NCI-H69 (cell line): Measurements from ENCODE around the gene GGN.
"Not testable (repeated sequence)": the region's sequence is repeated elsewhere in the genome, so short reads cannot be mapped to it uniquely, and the experiment has no call there.

Experiments
- DNase-seq: peaks from one replicate; lab custom pipeline; 2025; lab: John Stamatoyannopoulos, UW

GGN gene

GRCh38 chr19:38386971-38387549 is 774 bp downstream of the GGN start:
- no peak for DNase-seq

DNA sequence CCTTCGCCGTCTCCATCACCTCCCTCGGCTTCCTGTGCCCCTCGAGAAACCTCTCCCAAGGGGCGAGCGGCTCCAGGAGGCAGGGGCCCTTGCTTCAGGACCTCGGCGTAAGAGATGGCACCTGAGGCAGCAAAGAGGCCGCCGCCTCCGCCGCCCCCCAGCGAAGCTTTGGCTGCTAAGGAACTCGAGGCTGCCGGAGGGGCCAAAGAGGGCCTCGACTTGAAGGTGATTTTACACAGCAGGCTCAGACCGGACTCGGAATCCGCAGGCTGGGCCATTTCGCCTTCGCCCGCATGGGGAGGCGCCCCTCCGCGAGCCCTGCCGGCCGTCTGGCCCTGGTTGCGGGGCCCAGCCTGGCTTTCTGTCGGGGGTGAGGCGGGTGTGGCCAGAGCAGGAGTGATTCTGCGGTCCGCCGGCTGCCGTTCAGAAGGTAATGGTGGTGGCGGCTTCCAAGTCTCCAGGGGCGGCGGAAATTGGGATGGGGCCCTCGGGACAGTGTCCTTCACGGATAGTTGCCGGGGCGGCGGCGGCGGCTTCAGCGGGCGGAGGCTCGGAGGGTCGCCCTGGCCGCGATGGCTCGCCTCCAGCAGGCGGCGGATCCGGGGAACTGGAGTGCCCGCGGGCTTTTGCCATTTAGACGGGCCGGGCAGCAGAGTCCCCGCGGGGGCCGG is 1.4 kb downstream of the GGN start:
- DNase-seq, result peak; percentile 25

GRCh38 chr19:38385804-38386257 is 2.0 kb downstream of the GGN start:
- no peak for DNase-seq

GRCh38 chr19:38385057-38385803 is 2.6 kb downstream of the GGN start:
- DNase-seq, result no peak

DNA sequence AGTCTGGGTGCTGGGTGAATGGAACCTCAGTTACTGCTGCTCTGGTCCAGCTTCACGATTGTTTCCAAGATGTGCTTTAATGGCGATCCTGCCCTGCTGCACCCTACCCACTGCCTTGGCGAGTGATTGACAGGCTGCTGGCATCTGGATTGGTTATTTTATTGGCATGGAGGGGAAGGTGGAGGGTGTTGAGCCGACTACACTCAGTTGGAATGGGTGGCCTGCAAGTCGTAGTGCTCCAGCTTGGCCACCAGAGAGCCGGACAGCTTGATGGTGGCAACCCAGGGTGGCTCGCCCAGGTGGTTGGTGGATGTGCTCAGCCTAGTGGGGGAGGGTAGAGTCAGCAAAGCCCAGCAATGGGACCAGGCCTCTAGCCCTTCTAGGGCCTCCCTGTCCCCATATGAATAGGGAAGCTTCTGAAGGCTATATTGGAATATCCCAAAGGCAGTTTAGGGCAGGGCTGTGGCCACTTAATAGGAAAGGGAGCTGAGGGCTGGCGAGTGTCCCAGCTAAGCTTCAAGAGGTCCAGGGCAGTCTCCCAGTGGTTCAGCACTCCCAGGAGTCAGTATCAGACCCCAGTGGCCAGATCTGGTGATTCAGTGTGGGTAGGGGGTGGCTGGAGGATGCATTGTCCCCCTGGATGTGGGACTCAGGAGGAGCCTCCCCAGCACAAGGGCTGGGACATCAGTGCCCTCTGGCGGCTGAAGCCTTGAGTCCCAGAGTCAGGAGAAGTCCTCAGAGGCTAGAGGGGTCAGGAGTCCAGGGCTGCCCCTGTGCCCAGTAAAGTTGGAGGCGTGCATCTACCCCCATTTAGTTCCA is 3.4 kb downstream of the GGN start:
- no peak for DNase-seq

- DNase-seq, result no peak
Measured at GRCh38 chr19:38383743-38384142, 4.1 kb downstream of the GGN start.

GRCh38 chr19:38383184-38383583 is 4.7 kb downstream of the GGN start:
- DNase-seq, result no peak

GRCh38 chr19:38381138-38381537 is 6.7 kb downstream of the GGN start:
- no peak for DNase-seq

GRCh38 chr19:38378866-38379265 is 9.0 kb downstream of the GGN start:
- no peak for DNase-seq

GRCh38 chr19:38377052-38377451 is 10.8 kb downstream of the GGN start:
- DNase-seq, result no peak

DNA sequence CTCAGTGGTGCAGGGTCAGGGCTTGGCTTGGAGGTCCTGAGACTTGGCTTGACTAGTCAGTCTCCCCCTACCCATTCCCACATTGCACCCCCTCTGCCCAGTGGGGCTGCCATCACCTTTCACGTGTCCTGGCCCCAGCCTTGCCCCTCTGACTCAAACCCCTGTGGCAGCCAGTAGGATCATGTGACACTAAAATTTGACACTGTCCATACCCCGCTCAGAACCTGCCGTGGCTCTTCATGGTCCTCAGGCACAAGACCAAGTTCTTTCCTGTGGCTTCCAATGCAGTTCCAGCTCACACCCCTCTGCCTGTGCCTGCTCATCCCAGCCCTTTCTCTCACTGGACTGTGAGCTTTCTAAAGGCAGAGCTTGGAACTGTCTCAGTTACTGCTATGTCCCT is 11.3 kb downstream of the GGN start:
- no peak for DNase-seq

DNA sequence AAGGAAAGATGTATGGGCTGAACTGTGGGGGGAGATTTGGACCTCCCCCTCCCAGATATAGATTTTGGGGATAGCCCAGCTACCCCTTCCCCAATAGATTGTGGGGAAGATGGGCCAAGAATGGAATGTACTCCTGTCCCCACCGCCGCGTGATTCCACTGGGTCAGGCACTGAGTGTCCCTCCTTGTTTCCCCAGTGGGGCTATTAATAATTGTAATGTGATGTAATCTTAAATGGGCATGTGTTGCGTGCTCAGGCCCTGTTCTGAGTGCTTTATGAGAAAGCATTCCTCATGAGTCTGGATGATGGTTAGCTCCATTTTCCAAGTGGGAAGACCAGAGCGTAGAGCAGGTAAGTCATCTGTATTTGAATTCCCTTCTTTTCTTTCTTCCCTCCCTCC is 12.1 kb downstream of the GGN start:
- DNase-seq, result no peak

GRCh38 chr19:38375098-38375493 is 12.7 kb downstream of the GGN start:
- peak; percentile 60 for DNase-seq

GRCh38 chr19:38374332-38375097 is 13.3 kb downstream of the GGN start, which contains the start of gene PSMD8:
PSMD8 (plus strand) TSS chr19:38374571; CDS start chr19:38374602, 31 bp downstream.
- peak; percentile 100 for DNase-seq

GRCh38 chr19:38373907-38374331 is 13.9 kb downstream of the GGN start:
- no peak for DNase-seq

DNA sequence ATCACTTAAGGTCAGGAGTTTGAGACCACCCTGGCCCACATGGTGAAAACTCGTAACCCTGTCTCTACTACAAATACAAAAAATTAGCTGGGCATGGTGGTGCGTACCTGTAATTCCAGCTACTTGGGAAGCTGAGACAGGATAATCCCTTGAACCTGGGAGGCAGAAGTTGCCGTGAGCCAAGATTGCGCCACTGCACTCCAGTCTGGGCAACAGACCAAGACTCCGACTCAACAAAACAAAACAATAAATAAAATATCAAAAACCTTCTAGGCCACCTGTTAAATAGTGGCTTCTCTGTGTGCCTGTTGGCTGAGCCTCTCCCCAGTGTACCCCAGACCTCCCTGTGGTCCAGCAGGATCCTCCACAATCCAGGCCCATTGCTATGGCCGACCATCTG is 16.8 kb downstream of the GGN start:
- no peak for DNase-seq

- peak; percentile 57 for DNase-seq
Measured at GRCh38 chr19:38370299-38370698, 17.5 kb downstream of the GGN start.

- no peak for DNase-seq
Measured at GRCh38 chr19:38369584-38369983, 18.2 kb downstream of the GGN start.

- no peak for DNase-seq
Measured at GRCh38 chr19:38367041-38367440, 20.8 kb downstream of the GGN start.

GRCh38 chr19:38362946-38363688 is 24.7 kb downstream of the GGN start:
- not testable (repeated sequence) for DNase-seq
